Myometrial cell (primary cell): ENCODE measurements around the gene DLX5. TPM values are rescaled to one million over a fixed set of nuclear protein-coding genes. Genes with fewer than 3 reads are reported as not detected.

Source experiments
- total RNA-seq: library from RNA; depleted of rRNA; stranded (reverse); fragments of >200 nt; gene quantifications from 2 replicates; pipeline ENCODE4 v1.2.3, GENCODE V29; 2015

Gene DLX5
- total RNA-seq = not detected in 2 replicates

DNA sequence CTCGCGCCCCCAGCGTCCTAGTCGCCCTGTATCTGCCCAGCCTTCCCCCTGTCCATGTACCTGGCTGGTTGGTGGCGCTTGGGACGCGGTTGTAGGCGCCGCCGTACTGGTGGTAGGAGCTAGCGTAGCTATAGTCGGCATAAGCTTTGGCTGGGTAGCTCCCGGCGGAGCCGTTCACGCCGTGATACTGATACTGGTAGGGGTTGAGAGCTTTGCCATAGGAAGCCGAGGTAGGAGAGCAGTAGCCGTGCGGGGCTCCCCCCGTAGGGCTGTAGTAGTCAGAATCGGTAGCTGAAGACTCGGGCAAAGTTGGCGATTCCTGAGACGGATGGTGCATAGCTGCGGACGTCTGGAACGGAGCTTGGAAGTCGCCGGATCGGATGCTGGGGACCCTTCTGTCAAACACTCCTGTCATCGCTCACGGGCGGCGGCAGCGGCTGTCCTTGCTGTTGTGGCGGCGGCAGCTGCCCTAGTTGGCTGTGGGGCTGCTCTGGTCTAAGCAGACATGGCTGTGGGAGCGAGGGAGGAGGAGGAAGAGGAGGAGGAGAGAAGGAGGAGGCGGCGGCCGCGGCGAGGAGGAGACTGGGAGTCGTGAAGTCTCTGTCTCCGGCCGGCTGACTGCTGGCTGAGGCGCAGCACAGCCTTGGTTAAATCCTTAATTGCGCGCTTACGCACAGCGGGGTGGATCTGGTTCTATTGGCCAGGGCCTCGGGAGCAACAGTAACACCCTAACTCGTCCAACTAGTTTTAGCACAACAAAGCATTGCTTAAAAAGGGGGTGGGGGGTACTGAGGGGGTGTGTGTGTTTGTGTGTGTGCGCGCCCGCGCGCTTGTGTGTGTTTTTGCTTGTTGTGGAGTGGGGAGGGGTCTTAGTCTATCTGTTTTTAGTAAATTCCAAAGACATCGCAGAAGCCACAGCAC is at the start of gene DLX5:
Gene DLX5, minus strand, starts transcription at position 623 of the 921 bp plus-strand sequence. Its CDS starts 208 bp downstream, at position 415.

DNA sequence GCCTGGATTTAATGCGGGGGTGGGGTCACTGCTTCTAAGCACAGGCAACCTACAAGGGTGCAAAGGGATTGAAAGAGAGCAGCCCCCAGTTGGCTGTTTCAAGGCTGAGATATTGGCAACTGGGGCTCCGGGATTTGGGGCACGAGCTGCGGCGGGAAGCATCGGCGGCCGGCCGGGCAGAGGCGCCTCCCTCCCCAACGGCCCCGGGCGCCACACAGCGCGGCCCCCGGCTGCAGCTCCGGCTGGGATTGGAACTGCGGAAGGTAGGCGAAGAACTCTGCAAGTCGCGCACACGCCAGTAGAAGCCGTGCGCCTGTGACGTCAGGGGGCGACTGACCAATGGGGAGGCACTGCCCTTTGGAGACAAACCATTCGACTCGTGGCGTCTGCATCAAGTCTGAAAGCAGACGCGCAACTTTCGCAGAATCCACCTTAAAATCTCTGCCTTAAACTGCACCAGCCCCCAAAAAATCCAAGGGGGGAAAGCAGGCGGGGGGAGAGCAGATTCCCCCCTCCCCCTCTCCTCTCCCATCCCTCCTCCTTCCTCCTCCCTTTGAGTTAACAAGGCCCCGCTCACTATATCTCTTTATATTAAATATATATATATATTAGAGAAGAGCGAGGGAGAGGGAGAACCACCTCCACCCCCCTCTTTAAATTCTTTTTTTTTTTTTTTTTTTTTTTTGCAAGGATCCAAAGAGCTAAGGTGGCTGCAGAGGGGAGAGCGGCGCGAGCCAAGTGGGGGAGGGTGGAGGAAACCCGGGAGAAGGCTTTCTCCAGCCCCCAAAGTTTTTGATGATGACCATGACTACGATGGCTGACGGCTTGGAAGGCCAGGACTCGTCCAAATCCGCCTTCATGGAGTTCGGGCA is 19.2 kb downstream of the DLX5 start, which contains the start of gene DLX6:
Gene DLX6, plus strand, starts transcription at position 371 of the 872 bp plus-strand sequence. Its CDS starts 425 bp downstream, at position 796.

Other genes with a start within 250 kb of the DLX5 start
- gene DLX6, start 19.3 kb downstream of the DLX5 start, total RNA-seq = not detected in 2 replicates
- 11.8 and 15.4 TPM in 2 replicates for gene SDHAF3, start 92.9 kb upstream of the DLX5 start, total RNA-seq